Urinary bladder (tissue), 4 donors: ENCODE measurements around the gene NOL4L. TPM values are rescaled to one million over a fixed set of nuclear protein-coding genes. Genes with fewer than 3 reads are reported as not detected.

Source experiments
- DNase-seq: peaks from one replicate; pipeline ENCODE4 v3.0.0-alpha.2; 2015; ENCODE audit errors: extremely low spot score
- H3K27ac ChIP-seq: one replicate; pipeline ENCODE4 v1.5.1; 2013; ENCODE audit warnings: low read depth, mild to moderate bottlenecking, moderate library complexity
- H3K36me3 ChIP-seq: one replicate; pipeline ENCODE4 v1.6.1; 2013; ENCODE audit warnings: mild to moderate bottlenecking, moderate library complexity; ENCODE audit not compliant: insufficient read depth
- H3K4me1 ChIP-seq: one replicate; pipeline ENCODE4 v1.6.1; 2013; ENCODE audit warnings: mild to moderate bottlenecking, moderate library complexity; ENCODE audit not compliant: insufficient read depth
- H3K4me3 ChIP-seq: one replicate; pipeline ENCODE4 v1.5.1; 2013; ENCODE audit warnings: low read depth, low read length
- WGBS: extraction: QIAGEN DNeasy Blood & Tissue Kit; methylation state at CpG from one replicate; pipeline ENCODE4 v1.1.7; 2013; 5-methylcytosine and 5-hydroxymethylcytosine counted together
- polyA plus RNA-seq: library from polyadenylated mRNA; stranded (reverse); fragments of 200-250 nt; gene quantifications from one replicate; pipeline ENCODE4 v1.2.3, GENCODE V29; 2013
- total RNA-seq: library from RNA; depleted of rRNA; stranded (reverse); fragments of >200 nt; gene quantifications from one replicate; pipeline ENCODE4 v1.2.3, GENCODE V29; 2014
- donor health status: healthy with polysubstance abuse.
- donor health status: healthy.

NOL4L gene
- total and polyA plus RNA-seq, 2 donors: 9.1 to 11.5 TPM

DNA sequence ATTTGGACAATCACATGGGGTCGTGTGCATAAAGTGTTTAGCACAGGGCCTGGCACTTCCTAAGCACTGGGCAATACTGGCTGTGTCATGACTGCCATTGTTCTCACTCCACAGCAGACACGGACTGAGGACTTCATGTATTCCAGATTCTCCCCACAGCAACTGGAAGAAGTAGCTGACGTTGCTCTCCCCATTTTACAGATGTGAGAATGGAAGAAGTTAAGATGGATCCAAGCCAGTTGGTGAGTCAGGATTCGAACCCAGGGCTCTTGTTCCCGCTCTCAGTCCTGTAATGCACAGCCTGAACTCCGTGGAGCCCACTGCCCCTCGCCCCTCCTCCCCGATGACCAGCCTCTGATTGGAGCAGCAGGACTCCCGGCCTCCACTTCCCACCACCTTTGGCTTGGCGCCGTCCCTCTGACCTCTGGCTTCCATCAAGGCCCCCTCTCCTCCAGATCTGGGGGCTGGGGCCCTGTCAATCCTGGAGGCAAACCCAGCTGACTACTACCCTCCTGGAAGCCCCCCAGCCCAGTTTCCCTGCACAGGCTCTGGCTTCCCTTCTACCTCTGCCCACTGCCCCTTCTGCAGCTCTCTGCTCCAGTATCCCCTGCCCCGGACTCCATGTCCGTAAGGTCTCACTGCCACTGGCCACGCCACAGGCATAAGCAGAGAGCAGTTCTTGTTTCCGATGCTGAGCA is 12.7 kb downstream of the NOL4L start:
- 89% methylated on average over 15 of the region's 15 CpGs for WGBS
- no peaks in the 10 kb centered on the region for H3K4me1 ChIP-seq
- H3K36me3 ChIP-seq: no peaks in the 10 kb centered on the region
- no peak overlapping the region for H3K4me3 ChIP-seq
- H3K27ac ChIP-seq: no peak overlapping the region
- DNase-seq: no peak

DNA sequence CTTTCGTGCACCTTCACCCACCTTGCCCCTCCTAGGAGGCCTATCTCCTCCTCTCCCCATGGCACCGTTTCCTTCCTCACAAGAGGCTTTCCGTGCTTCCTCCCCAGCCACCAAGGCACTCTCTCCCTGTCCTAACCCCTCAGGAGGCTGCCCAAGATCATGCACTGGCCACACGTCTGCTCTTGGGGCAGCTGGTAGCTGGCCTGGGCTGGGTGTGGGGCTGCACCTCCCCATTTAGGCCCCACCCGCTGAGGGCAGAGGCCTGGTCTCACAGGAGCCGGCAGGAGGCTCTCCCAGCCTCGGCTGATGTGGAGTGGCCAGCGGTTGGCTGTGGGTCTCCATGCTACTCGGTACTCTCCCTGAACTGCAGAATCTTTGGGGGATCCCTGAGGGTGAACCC is 13.6 kb downstream of the NOL4L start:
- 81% methylated on average over 9 of the region's 9 CpGs for WGBS
- no peaks in the 10 kb centered on the region for H3K4me1 ChIP-seq
- no peaks in the 10 kb centered on the region for H3K36me3 ChIP-seq
- no peak overlapping the region for H3K4me3 ChIP-seq
- no peak overlapping the region for H3K27ac ChIP-seq
- no peak for DNase-seq

DNA sequence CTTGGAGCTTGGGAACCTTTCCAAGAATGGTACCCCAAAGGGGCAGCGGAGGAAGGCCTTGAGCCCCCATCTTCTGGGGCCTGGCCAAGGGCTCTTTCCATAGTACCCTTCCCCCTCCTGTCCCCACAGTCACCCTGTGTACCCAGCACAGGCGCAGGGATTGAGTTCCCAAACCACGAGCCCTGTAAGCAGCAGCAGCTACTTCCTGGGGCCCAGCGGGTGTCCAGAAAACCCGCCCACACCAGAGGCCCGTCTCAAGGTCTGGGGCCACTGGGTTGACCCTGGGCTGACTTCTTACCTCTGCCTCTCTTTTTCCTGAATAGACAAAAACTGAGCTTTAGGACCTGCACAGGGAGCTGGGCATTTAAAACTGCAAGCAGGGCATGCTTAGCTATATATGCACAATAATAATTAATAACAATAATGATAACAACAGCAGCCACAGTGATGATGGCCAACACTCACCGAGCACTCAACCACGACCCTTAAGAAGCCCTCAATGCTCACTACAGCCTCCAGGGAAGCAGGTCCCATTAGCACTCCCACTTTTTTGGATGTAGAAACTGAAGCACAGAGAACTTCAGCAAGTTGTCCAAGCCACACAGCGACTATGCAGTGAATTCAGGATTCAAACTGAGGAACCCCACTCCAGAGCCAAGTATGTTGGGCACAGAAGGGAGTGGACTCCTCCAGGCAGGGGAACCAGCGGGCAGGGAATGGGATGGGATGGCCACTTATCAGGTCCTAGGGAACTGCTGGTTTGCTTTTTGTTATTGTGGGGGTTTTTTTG is 14.5 kb downstream of the NOL4L start:
- 80% methylated on average over 10 of the region's 10 CpGs for WGBS
- Histone ChIP-seq H3K27ac (no peak overlapping the region), H3K4me1 (no peaks in the 10 kb centered on the region), H3K36me3 (no peaks in the 10 kb centered on the region), H3K4me3 (no peak overlapping the region)
- no peak for DNase-seq

DNA sequence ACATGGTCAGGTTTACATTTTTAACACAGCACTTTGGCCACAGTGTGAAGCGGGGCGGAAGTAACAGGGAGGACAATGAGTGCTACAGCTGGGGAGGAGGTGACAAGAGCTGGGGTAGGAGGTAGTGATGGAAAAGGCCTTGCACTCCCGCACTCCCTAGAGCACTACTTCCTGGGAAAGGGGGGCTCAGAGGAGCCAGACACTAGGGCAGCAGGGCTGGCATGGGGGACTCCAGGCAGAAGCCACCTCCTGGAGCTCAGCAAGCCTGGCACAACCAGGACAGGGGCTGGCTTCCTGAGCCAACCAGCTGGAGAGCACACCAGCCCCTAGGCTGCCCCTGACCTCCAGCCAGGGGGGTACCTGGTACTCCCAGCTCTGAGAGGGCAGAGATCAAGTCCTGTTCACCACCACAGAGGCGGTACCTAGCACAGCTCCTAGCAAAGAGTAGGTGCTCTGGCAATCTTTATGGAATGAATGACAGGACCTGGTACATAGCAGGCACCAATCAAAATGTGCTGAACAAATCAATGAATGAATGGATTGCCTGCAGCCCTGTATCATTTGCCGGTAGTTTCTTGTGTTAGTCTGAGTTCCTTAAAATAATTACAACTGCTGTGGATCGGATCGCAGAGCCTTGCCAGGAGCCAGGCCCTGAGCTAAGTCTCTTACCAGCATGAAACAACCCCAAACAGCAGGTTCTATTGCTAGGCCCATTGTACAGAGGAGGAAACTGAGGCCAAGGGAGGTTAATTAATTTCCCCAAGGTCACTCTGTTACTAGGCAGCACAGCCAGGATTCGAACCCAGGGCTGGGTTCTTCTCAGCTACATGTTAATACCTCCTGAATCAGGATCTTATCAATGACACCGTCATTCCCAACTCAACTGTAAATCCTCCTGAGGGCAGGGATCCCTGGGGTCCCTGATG is 15.5 kb downstream of the NOL4L start:
- H3K27ac ChIP-seq: no peak overlapping the region
- no peak for DNase-seq
- H3K36me3 ChIP-seq: no peaks in the 10 kb centered on the region
- H3K4me1 ChIP-seq: no peaks in the 10 kb centered on the region
- 92% methylated on average over 9 of the region's 9 CpGs for WGBS
- no peak overlapping the region for H3K4me3 ChIP-seq

DNA sequence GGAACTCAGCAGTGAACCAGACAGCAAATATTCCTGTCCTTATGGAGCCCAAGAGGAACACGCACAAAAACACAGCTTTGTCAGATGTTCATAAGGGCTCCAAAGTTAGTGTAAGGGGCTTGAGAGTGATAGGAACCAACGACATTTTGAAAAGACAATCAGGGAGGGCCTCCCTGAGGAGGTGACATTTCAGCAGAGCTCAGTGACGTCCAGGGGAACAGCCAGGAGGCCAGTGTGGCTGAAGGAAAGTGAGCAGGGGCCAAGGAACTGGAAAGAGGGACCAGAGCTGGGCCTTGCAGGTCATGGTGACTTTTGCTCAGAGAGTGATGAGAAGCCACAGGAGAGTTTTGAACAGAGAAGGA is 16.1 kb downstream of the NOL4L start:
- WGBS: 82% methylated on average over 3 of the region's 3 CpGs
- DNase-seq: no peak

DNA sequence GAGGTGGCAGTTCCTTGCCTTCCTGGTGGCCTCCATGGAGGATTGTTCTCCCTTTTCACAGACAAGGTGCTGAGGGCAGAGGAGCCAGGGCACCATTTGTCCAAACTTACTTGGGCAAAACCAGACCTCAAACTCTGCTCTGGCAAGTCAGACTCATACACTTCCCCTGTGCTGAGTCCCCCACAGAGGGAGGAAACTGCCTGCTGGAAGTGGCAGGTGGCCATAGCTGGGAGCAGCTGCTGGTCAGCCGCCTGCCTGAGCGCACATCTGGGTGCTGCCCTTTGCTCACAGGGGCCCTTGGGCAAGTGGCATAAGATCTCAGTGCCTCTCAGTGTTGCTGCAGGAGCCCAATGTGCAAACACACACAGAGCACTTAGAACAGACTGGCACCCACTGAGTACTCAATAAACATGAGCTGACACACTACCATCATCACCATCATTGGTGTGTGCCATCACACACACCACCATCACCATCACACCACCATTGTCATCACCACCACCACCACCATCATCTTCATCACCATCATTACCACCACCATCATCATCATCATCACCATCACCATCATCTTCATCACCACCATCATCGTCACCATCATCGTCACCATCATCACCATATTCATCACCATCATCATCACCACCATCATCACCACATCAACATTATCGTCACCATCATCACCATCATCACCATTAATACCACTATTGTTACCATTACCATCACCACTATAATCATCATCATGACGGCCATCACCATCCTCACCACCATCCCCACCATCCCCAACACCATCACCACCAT is 17.6 kb downstream of the NOL4L start:
- no peak overlapping the region for H3K27ac ChIP-seq
- no peak overlapping the region for H3K4me3 ChIP-seq
- H3K4me1 ChIP-seq: no peaks in the 10 kb centered on the region
- no peaks in the 10 kb centered on the region for H3K36me3 ChIP-seq
- WGBS: 92% methylated on average over 6 of the region's 6 CpGs
- DNase-seq: no peak

More for the DNA sequence above, 16.1 kb downstream of the NOL4L start:
- no peak overlapping the region for H3K27ac ChIP-seq
- H3K4me1 ChIP-seq: no peaks in the 10 kb centered on the region
- H3K4me3 ChIP-seq: no peak overlapping the region
- H3K36me3 ChIP-seq: no peaks in the 10 kb centered on the region

DNA sequence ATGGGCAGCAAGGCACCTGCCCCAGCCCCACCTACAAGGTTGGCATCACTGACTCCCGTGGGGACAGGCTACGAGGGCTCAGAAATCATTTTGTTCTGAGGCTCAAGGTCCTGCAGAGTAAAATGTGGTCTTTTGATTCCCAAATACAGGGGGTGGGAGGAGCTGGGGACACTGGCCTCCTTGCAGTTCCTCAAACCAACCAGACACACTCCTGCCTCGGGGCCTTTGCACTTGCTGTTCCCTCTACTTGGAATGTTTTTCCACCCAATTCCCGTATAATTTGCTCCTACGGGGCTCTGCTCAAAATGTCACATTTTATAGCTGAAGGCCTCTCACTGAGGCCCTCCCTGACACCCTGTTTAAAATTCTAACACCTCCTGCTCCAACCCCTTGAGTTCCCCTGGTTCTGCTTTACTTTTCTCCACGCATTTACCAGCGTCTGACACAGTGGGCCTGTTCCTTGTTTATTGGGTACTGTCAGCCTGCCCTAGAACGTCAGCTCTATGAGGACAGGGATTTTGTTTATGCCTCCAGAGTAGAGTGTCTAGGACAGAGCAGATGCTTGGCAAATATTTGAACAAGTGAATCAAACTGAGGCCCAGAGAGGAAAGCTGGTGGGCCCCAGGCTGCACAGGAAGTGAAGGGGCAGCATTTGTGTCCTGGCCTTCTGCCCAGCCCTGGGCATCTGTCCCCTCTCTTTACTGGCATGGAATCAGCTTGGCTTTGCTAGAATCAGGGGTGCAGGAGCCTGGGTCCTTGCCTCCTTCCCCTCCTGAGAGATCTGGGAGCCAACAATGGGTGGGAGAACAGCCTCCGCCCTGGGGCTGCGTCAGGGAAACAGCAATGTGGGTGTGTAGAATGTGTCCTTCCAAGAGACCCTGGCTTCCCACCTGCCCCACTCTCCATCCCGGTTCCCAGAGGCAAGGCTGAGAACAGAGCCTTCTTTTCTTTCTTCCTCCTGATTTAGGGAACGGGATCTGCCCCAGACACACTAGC is 18.5 kb downstream of the NOL4L start:
- no peak overlapping the region for H3K27ac ChIP-seq
- 89% methylated on average over 12 of the region's 12 CpGs for WGBS
- no peak overlapping the region for H3K4me3 ChIP-seq
- no peak for DNase-seq
- no peaks in the 10 kb centered on the region for H3K4me1 ChIP-seq
- H3K36me3 ChIP-seq: no peaks in the 10 kb centered on the region

DNA sequence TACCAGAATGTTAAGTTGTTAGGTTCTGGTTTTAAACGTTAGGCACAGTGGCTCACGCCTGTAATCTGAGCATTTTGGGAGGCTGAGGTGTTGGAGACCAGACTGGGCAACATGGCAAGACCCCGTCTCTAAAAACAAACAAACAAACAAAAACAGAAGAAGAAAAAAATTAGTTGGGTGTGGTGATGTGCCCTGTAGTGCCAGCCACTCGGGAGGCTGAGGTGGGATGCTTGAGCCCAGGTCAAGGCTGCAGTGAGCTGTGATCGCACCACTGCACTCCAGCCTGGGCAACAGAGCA is 19.4 kb downstream of the NOL4L start:
- WGBS: 94% methylated on average over 5 of the region's 5 CpGs
- peaks cover 1% of the 10 kb centered on the region for H3K4me1 ChIP-seq

DNA sequence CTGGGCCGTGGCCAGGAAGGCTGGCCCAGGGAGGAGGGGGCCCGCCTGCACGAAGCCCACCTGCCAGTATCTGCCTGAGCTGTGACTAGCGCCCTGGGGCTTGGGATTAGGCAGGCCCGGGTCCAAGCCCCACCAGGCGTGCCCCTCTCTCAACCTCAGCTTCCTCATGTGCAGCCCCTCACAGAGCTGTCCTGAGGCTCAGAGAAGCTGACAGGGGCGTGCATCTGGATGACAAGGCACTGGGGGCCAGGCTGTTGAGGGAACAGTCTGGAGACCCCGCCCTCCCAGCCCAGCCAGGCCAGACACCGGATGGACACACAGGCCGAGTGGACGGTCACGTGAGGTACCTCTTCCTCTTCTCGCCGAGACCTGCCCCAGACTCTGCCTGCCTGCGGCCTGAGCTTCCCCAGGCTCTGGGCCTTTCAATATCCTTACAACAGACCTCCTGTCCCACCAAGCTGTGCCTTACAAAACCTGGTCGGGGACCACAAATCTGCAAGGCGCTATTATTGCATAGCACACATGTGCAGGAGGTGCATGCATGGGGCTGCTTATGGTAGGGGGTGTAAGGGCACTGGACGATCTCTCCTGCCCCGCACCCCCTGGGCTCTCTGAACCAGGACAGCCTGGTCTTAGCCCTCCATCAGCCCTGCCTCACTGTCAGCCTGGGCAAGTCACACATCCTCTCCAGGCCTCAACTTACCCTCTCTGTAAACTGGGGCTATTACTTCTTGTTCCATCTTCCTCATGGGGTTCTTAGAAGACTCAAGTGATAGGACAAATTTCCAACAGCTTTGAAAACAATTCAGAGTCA is 20.0 kb downstream of the NOL4L start:
- Histone ChIP-seq H3K36me3 (no peaks in the 10 kb centered on the region), H3K4me3 (no peak overlapping the region), H3K27ac (no peak overlapping the region), H3K4me1 (peaks cover 1% of the 10 kb centered on the region)
- DNase-seq: no peak
- 68% methylated on average over 19 of the region's 19 CpGs for WGBS

More for the DNA sequence above, 19.4 kb downstream of the NOL4L start:
- Histone ChIP-seq H3K4me3 (no peak overlapping the region), H3K27ac (no peak overlapping the region), H3K36me3 (no peaks in the 10 kb centered on the region)
- no peak for DNase-seq

DNA sequence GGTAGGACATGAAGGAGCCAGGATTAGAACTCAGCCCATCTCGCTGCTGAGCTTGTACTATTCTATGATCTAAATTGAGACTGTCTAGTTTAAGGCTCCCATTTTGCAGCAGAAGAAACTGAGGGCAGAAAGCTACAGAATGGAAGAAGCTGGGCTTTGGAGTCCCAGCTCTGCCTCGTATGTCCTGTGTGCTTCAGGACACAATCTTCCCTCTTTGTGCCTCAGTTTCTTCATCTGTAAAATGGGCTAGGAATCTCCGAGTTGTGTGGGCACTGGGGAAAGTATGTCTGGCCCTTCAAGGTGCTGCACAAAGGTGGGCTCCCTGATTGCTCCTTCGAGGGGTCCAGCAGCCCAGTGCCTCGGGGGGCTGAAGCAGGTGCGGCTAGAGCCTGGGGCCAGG is 20.7 kb downstream of the NOL4L start:
- Histone ChIP-seq H3K27ac (no peak overlapping the region), H3K4me1 (peaks cover 1% of the 10 kb centered on the region), H3K36me3 (no peaks in the 10 kb centered on the region), H3K4me3 (no peak overlapping the region)
- 92% methylated on average over 6 of the region's 6 CpGs for WGBS
- DNase-seq: no peak

DNA sequence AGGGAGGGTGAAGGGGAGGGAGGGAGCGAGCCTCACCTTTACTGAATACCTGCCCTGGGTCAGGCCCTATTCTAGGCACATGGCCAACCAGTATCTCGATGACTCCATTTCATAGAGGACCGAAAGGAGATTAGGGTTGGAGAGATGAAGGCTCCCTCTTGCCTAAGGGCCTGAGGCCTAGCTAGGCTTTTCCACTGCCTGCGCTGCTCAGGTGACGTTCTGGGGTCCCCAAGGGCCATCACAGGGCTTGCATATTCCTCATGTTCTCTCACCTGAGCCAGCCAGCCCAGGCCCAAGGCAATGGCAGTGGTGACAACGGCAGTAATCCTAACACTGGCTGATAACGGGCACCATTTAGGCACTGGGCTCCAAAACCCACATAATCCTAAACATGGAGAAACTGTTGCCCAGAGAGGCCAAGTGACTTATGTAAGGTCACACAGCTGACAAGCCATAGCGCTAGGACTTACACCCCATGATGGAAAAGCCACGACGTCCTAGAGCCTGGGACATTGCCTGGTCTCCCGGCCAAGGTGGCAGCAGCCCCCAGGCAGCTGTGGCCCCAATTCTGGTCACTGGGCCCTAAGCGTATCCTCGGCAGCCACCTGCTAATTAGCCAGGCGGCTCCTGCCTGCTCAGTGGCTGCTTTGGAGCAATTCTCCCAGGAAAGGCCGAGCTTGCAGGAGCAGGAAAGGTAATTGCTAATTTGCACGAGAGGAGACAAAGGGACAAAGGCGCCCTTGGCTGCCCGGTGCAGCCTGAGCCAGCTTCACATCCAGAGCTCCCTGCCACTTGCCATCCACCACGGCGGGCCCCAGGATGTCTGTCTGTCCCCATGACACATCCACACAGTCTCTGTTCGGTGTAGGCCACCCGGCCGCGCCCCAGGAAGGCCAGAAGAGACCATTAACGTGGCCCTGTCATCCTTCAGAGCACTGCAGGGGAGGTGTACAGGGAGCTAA is 21.5 kb downstream of the NOL4L start:
- no peak for DNase-seq
- Histone ChIP-seq H3K4me3 (no peak overlapping the region), H3K36me3 (no peaks in the 10 kb centered on the region), H3K27ac (no peak overlapping the region), H3K4me1 (peaks cover 1% of the 10 kb centered on the region)
- 91% methylated on average over 25 of the region's 25 CpGs for WGBS
